GM12878 (cell line): ENCODE data around the gene SLC31A2. TPM values are rescaled to one million over a fixed set of nuclear protein-coding genes. Genes with fewer than 3 reads are reported as not detected.

Experiments used
- ATAC-seq: fragments of 200-7000 bp; cut with Tn5 transposase; 3 replicates; pipeline ENCODE4 v1.9.1; 2020; ENCODE audit warnings: mild to moderate bottlenecking, moderate library complexity
- BruUV-seq: library from RNA; stranded (reverse); fragments of 400-500 nt; replicated peaks from 2 replicates; lab custom pipeline; 2021; lab: Mats Ljungman, UMichigan
- CTCF ChIA-PET: fragments of 300-600 bp; sonication (Branson Sonifier 250); formaldehyde crosslinking; extraction: SDS; loops from one replicate; lab custom pipeline; 2021; ENCODE audit warnings: inconsistent platforms; lab: Yijun Ruan, JAX
- POLR2A ChIA-PET: fragments of 350-600 bp; formaldehyde crosslinking; extraction: SDS; loops from one replicate; lab custom pipeline; 2021; ENCODE audit warnings: inconsistent platforms; lab: Charles Lee
- RAD21 ChIA-PET: fragments of 300-600 bp; sonication (Branson Sonifier 250); formaldehyde crosslinking; loops from one replicate; lab custom pipeline; 2023; ENCODE audit warnings: antibody characterized with exemption; ENCODE audit not compliant: unreplicated experiment; lab: Charles Lee
- SMC1A ChIA-PET: fragments of 300-600 bp; sonication (Branson Sonifier 250); formaldehyde crosslinking; loops from one replicate; lab custom pipeline; 2023; ENCODE audit not compliant: unreplicated experiment, uncharacterized antibody; lab: Charles Lee
- DNase-seq: peaks from one replicate; pipeline ENCODE4 v3.0.0-alpha.2; 2011; ENCODE audit warnings: low read depth, low spot score
- FAIRE-seq: peaks from 3 replicates; lab custom pipeline; 2011; peaks lifted over from hg19 to GRCh38; lab: Jason Lieb, UNC
- H2AFZ ChIP-seq: 2 replicates; pipeline ENCODE4 v1.6.0; 2011; ENCODE audit warnings: low read depth, low read length, control low read depth; ENCODE audit not compliant: control insufficient read depth
- H3K27ac ChIP-seq: 2 replicates; pipeline ENCODE4 v1.5.1; 2011; ENCODE audit warnings: control low read depth; ENCODE audit not compliant: control insufficient read depth, insufficient read depth
- H3K27me3 ChIP-seq, 2 experiments: replicated peaks in 1 of 2; 2 replicates each; pipeline versions ENCODE4 v1.6.0 to v1.6.1; 2011; ENCODE audit warnings: low read length in 1 of 2; ENCODE audit not compliant: control insufficient read depth in 2 of 2, insufficient read depth in 2 of 2
- H3K36me3 ChIP-seq, 2 experiments: 2 replicates each; pipeline ENCODE4 v1.5.1; 2011; ENCODE audit warnings: low read length in 1 of 2; ENCODE audit not compliant: control insufficient read depth in 2 of 2, insufficient read depth in 2 of 2
- H3K4me1 ChIP-seq: 2 replicates; pipeline ENCODE4 v1.6.1; 2011; ENCODE audit warnings: mild to moderate bottlenecking, low read length, moderate library complexity, mixed read lengths; ENCODE audit not compliant: control insufficient read depth, insufficient read depth
- H3K4me2 ChIP-seq: 2 replicates; pipeline ENCODE4 v1.6.0; 2011; ENCODE audit warnings: control low read depth; ENCODE audit not compliant: control insufficient read depth, insufficient read depth
- H3K4me3 ChIP-seq: fragments of 200-600 bp; sonication (generic); 2 replicates; pipeline ENCODE4 v1.5.1; 2016
- H3K79me2 ChIP-seq: 2 replicates; pipeline ENCODE4 v1.6.0; 2011; ENCODE audit warnings: low read length; ENCODE audit not compliant: control insufficient read depth, insufficient read depth
- H3K9ac ChIP-seq: 2 replicates; pipeline ENCODE4 v1.8.0; 2011; ENCODE audit warnings: low read length, control low read depth, mixed read lengths; ENCODE audit not compliant: control insufficient read depth, insufficient read depth
- H3K9me3 ChIP-seq: replicated peaks from 3 replicates; pipeline ENCODE4 v1.5.1; 2011; ENCODE audit warnings: mild to moderate bottlenecking, low read length; ENCODE audit not compliant: control insufficient read depth, insufficient read depth
- H4K20me1 ChIP-seq: 2 replicates; pipeline ENCODE4 v1.6.0; 2011; ENCODE audit not compliant: control insufficient read depth, insufficient read depth
- BHLHE40 ChIP-seq, 2 experiments: fragments of 450-650 bp in 1 of 2; IDR thresholded peaks; 2 replicates each; pipeline ENCODE4 v1.6.1; 2011 to 2017; ENCODE audit warnings: low read depth in 2 of 2, borderline replicate concordance in 1 of 2, improper control_type of control experiment in 1 of 2, low read length in 1 of 2, mild to moderate bottlenecking in 1 of 2
- CBFB ChIP-seq: IDR thresholded peaks from 2 replicates; pipeline ENCODE4 v1.6.1; 2016; ENCODE audit warnings: antibody characterized with exemption, low read depth
- CEBPB ChIP-seq, 2 experiments: fragments of 150-350 bp in 1 of 2; IDR thresholded peaks; 2 replicates each; pipeline ENCODE4 v1.6.1; 2012 to 2014; ENCODE audit warnings: low read depth in 2 of 2, low read length in 2 of 2, borderline replicate concordance in 1 of 2, inconsistent platforms in 1 of 2
- CHD4 ChIP-seq: fragments of 200-600 bp; sonication (generic); IDR thresholded peaks from 2 replicates; pipeline ENCODE4 v1.6.1; 2016; ENCODE audit warnings: mild to moderate bottlenecking
- IRF3 ChIP-seq: fragments of 450-650 bp; IDR thresholded peaks from 2 replicates; pipeline ENCODE4 v1.6.1; 2014; ENCODE audit warnings: mild to moderate bottlenecking
- IRF4 ChIP-seq: IDR thresholded peaks from 2 replicates; pipeline ENCODE4 v1.6.1; 2011; ENCODE audit warnings: low read depth, low read length
- MLLT1 ChIP-seq: fragments of 450-650 bp; IDR thresholded peaks from 2 replicates; pipeline ENCODE4 v1.6.1; 2016; ENCODE audit warnings: mild to moderate bottlenecking
- MTA2 ChIP-seq: fragments of 450-650 bp; IDR thresholded peaks from 2 replicates; pipeline ENCODE4 v1.6.1; 2016; ENCODE audit warnings: low read depth, mild to moderate bottlenecking, moderate library complexity
- MTA3 ChIP-seq: IDR thresholded peaks from 2 replicates; pipeline ENCODE4 v1.6.1; 2012; ENCODE audit warnings: low read length, inconsistent platforms, borderline replicate concordance
- NBN ChIP-seq: fragments of 450-650 bp; IDR thresholded peaks from 2 replicates; pipeline ENCODE4 v1.6.1; 2016
- NFIC ChIP-seq: IDR thresholded peaks from 2 replicates; pipeline ENCODE4 v1.6.1; 2012; ENCODE audit warnings: low read depth, mild to moderate bottlenecking, inconsistent platforms, low read length, moderate library complexity
- PRDM15 ChIP-seq: fragments of 450-650 bp; formaldehyde crosslinking; IDR thresholded peaks from 2 replicates; pipeline ENCODE4 v1.4.0; 2020; ENCODE audit warnings: mild to moderate bottlenecking, moderate library complexity
- REST ChIP-seq: IDR thresholded peaks from 2 replicates; pipeline ENCODE4 v1.6.1; 2012; ENCODE audit warnings: mild to moderate bottlenecking, low read depth, low read length
- SUZ12 ChIP-seq: fragments of 200-600 bp; sonication (generic); IDR thresholded peaks from one replicate; pipeline ENCODE4 v1.6.1; 2018; ENCODE audit warnings: antibody characterized with exemption, mild to moderate bottlenecking; ENCODE audit not compliant: unreplicated experiment
- WGBS: methylation state at CpG from one replicate; pipeline ENCODE4 v1.1.6; 2016; ENCODE audit warnings: low lambda C conversion rate; ENCODE audit not compliant: insufficient replicate concordance, insufficient coverage; ENCODE audit errors: missing lambda C conversion rate; 5-methylcytosine and 5-hydroxymethylcytosine counted together
- in situ Hi-C: fragments of 300-500 bp; cut with MboI; formaldehyde crosslinking; loops from 9 replicates; pipeline ENCODE4 v1.14.3; 2018; ENCODE audit warnings: mixed read lengths
- intact Hi-C: fragments of 100-400 bp; cut with micrococcal nuclease; formaldehyde crosslinking; loops from one replicate; pipeline ENCODE4 v1.14.2; 2022; ENCODE audit not compliant: unreplicated experiment
- polyA plus RNA-seq, 11 experiments: library from polyadenylated mRNA; depleted of rRNA in 4 of 11; unstranded in 6 of 11; stranded (reverse) in 5 of 11; fragments of >200 nt; fragmentation: Nextera tagmentation in 4 of 11; fragmentation: Illumina TruSeq in 1 of 11; extraction: Ambion mirVana in 4 of 11; extraction: Trizol in 1 of 11; gene quantifications; 1 replicate in 1 of 11; 2 replicates in 10 of 11; pipeline versions ENCODE4 v1.2.1 to v1.2.3, GENCODE V29; 2011 to 2016; ENCODE audit warnings: inconsistent platforms in 2 of 11, missing spikeins in 2 of 11, low read depth in 1 of 11
- total RNA-seq, 4 experiments: library from RNA; depleted of rRNA in 3 of 4; stranded (reverse); fragments of >200 nt in 3 of 4; fragmentation: Illumina TruSeq in 1 of 4; extraction: Trizol in 1 of 4; gene quantifications; 2 replicates each; pipeline versions ENCODE4 v1.2.1 to v1.2.3, GENCODE V29; 2013 to 2021

Gene SLC31A2
- total and polyA plus RNA-seq, 10 of the 15 experiments (the other 5 are each of a cell fraction or from before 2014, with no cell fraction given), result 0.09 to 1.9 (median 0.93) TPM

- POLR2A ChIA-PET, result interaction anchor here (0.6 kb wide), 1 partner anchor 1812 kb away, joined by 3 read pairs; no protein-coding TSS in a partner anchor
- SMC1A ChIA-PET, result interaction anchor here (1.5 kb wide), 1 partner anchor 120 kb away, joined by 4 read pairs; the partner anchor contains the start of gene CDC26
- DNase-seq, result no peak
- H3K36me3 ChIP-seq, result no peaks in the 10 kb centered on the region
- no peak overlapping the region for H3K27ac ChIP-seq
- H3K4me2 ChIP-seq, result no peak overlapping the region
- no peaks in the 10 kb centered on the region for H3K9me3 ChIP-seq
- no peak for FAIRE-seq
- in situ Hi-C loops (no loop called here), intact Hi-C loops (no loop called here)
- no peak overlapping the region for H3K9ac ChIP-seq
- no peak overlapping the region for H3K4me3 ChIP-seq
- no peak overlapping the region for H2AFZ ChIP-seq
- no peaks in the 10 kb centered on the region for H3K79me2 ChIP-seq
- H3K4me1 ChIP-seq, result no peaks in the 10 kb centered on the region
- no peaks in the 10 kb centered on the region for H3K27me3 ChIP-seq
- H4K20me1 ChIP-seq, result no peaks in the 10 kb centered on the region
- RAD21 ChIA-PET, result no interaction called here
- no peak for ATAC-seq
- 71% methylated on average over 2 of the region's 2 CpGs for WGBS
- BruUV-seq, result no TSS peak
- CTCF ChIA-PET, result no interaction called here
- no peak for TF ChIP-seq MLLT1
- no peak for TF ChIP-seq CBFB
- no peak for TF ChIP-seq NFIC
- no peak for TF ChIP-seq BHLHE40 (IDR thresholded peaks at IDR 0.05; ENCODE audit: borderline replicate concordance in 1 of 2, low read depth in 2 of 2, low read length in 1 of 2)
- TF ChIP-seq REST, result no peak
- no peak for TF ChIP-seq IRF4
- no peak for TF ChIP-seq CHD4
- TF ChIP-seq CEBPB (IDR thresholded peaks at IDR 0.05; ENCODE audit: borderline replicate concordance in 1 of 2, low read depth in 2 of 2, low read length in 2 of 2), result no peak
- TF ChIP-seq NBN, result no peak
- TF ChIP-seq PRDM15 (CRISPR knock-in tag), result no peak
- TF ChIP-seq MTA3, result no peak
- no peak for TF ChIP-seq MTA2
- TF ChIP-seq SUZ12, result no peak
- no peak for TF ChIP-seq IRF3
- TF ChIP-seq, all 136 proteins: peak for 0
Observed at GRCh38 chr9:113154946-113155345, 4.1 kb downstream of the SLC31A2 start.
